Heart left ventricle (tissue), 13 donors: ENCODE measurements around the gene ICAM5.

Experiments
- CTCF ChIP-seq, 12 donors: fragments of 200-600 bp; sonication (generic) in 4 of 12; IDR thresholded peaks; one replicate each; pipeline versions ENCODE4 v1.5.0 to v1.8.0; 2018 to 2022; ENCODE audit warnings: antibody characterized with exemption in 12 of 12, mild to moderate bottlenecking in 5 of 12
- POLR2A ChIP-seq, 2 donors: fragments of 450-650 bp; IDR thresholded peaks; one replicate each; pipeline ENCODE4 v1.6.1; 2017; ENCODE audit warnings: antibody characterized with exemption in 2 of 2, mild to moderate bottlenecking in 2 of 2, moderate library complexity in 2 of 2
- donor health status: ischemic (EF 13 %, LVEDD 7.1; RV severe dilation, severe dysfunction).
- donor health status: DM: no; HTN: yes; CAD: no.
- donor health status: DM: no; HTN: no; CAD: no.
- donor health status: ischemic (EF 25% LVEDD 6.9; RV normal size, moderate dysfunction).
- donor health status: ischemic (EF 25% LVEDD 5.7; RV mildly dilated, moderate dysfunction).
- donor health status: ischemic (EF 35%, LVEDD 5.7; RV mildly dilated, moderate dysfunction).
- donor health status: nonischemic (EF 11% LVEDD 7.7; RV severe dilation, severe dysfunction).
- donor health status: DM: yes; HTN: yes; CAD: no.
- donor health status: PGD.
- donor health status: ischemic (EF 29% LVEDD 5.4; RV normal size, mild dysfunction).
- donor health status: nonischemic (EF 23%, LVEDD 6.1; RV moderate dilation, normal function).

GRCh38 chr19:10270180-10270615, 19.6 kb upstream of the ICAM5 start:
- TF ChIP-seq POLR2A (IDR thresholded peaks at IDR 0.05) (no peak), CTCF (IDR thresholded peaks at IDR 0.05) (no peak)
